Astrocyte (in vitro differentiated cells and primary cell): ENCODE data around the gene CADM1. TPM values are rescaled to one million over a fixed set of nuclear protein-coding genes. Genes with fewer than 3 reads are reported as not detected.

ENCODE experiments used
- DNase-seq: peaks from one replicate; pipeline ENCODE4 v3.0.0-alpha.2; 2010; ENCODE audit warnings: low read depth
- FAIRE-seq: peaks from 2 replicates; lab custom pipeline; 2011; peaks lifted over from hg19 to GRCh38; lab: Jason Lieb, UNC
- H2AFZ ChIP-seq: 2 replicates; pipeline ENCODE4 v1.6.0; 2012; ENCODE audit warnings: low read depth, low read length, inconsistent platforms
- H3K27ac ChIP-seq: 2 replicates; pipeline ENCODE4 v1.5.1; 2011; ENCODE audit warnings: low read depth, low read length, inconsistent platforms
- H3K27me3 ChIP-seq: 2 replicates; pipeline ENCODE4 v1.6.0; 2011; ENCODE audit warnings: low read length, inconsistent platforms; ENCODE audit not compliant: insufficient read depth
- H3K36me3 ChIP-seq: 2 replicates; pipeline ENCODE4 v1.5.1; 2011; ENCODE audit warnings: low read length, inconsistent platforms; ENCODE audit not compliant: insufficient read depth
- H3K4me1 ChIP-seq: 2 replicates; pipeline ENCODE4 v1.5.1; 2011; ENCODE audit warnings: low read length, inconsistent platforms; ENCODE audit not compliant: insufficient read depth
- H3K4me2 ChIP-seq: 2 replicates; pipeline ENCODE4 v1.6.0; 2012; ENCODE audit warnings: low read length, inconsistent platforms
- H3K4me3 ChIP-seq: 2 replicates; pipeline ENCODE4 v1.5.1; 2011; ENCODE audit warnings: low read depth, mild to moderate bottlenecking, low read length, inconsistent platforms; ENCODE audit not compliant: insufficient read depth
- H3K79me2 ChIP-seq: 2 replicates; pipeline ENCODE4 v1.6.0; 2012; ENCODE audit warnings: mild to moderate bottlenecking, low read length, inconsistent platforms; ENCODE audit not compliant: insufficient read depth
- H3K9ac ChIP-seq: 2 replicates; pipeline ENCODE4 v1.6.0; 2012; ENCODE audit warnings: mild to moderate bottlenecking, low read length, inconsistent platforms
- H3K9me3 ChIP-seq: 2 replicates; pipeline ENCODE4 v1.5.1; 2012; ENCODE audit warnings: low read depth, mild to moderate bottlenecking, low read length, inconsistent platforms; ENCODE audit not compliant: insufficient read depth
- H4K20me1 ChIP-seq: 2 replicates; pipeline ENCODE4 v1.6.0; 2012; ENCODE audit warnings: low read length, inconsistent platforms; ENCODE audit not compliant: insufficient read depth
- H3K27ac Mint-ChIP-seq: one replicate; pipeline ENCODE4 v1.8.0; 2021; ENCODE audit warnings: mild to moderate bottlenecking, mixed read lengths; ENCODE audit not compliant: unreplicated experiment
- H3K27me3 Mint-ChIP-seq: one replicate; pipeline ENCODE4 v1.8.0; 2021; ENCODE audit warnings: low read depth, mixed read lengths; ENCODE audit not compliant: unreplicated experiment
- H3K36me3 Mint-ChIP-seq: one replicate; pipeline ENCODE4 v1.8.0; 2021; ENCODE audit warnings: low read depth, mixed read lengths; ENCODE audit not compliant: unreplicated experiment
- H3K4me1 Mint-ChIP-seq: one replicate; pipeline ENCODE4 v1.8.0; 2021; ENCODE audit warnings: low read depth, mixed read lengths; ENCODE audit not compliant: unreplicated experiment
- H3K4me3 Mint-ChIP-seq: one replicate; pipeline ENCODE4 v1.8.0; 2021; ENCODE audit warnings: mild to moderate bottlenecking, moderate library complexity, mixed read lengths; ENCODE audit not compliant: unreplicated experiment
- H3K9me3 Mint-ChIP-seq: one replicate; pipeline ENCODE4 v1.8.0; 2021; ENCODE audit warnings: mild to moderate bottlenecking, mixed read lengths; ENCODE audit not compliant: unreplicated experiment
- CTCF ChIP-seq: IDR thresholded peaks from 2 replicates; pipeline ENCODE4 v1.5.1; 2011; ENCODE audit warnings: low read depth, mild to moderate bottlenecking, inconsistent platforms, low read length, moderate library complexity; ENCODE audit not compliant: insufficient read depth
- EZH2 ChIP-seq: IDR thresholded peaks from 2 replicates; pipeline ENCODE4 v1.6.1; 2012; ENCODE audit warnings: mild to moderate bottlenecking, low read length, inconsistent platforms; ENCODE audit not compliant: insufficient read depth
- total RNA-seq: library from RNA; stranded (reverse); gene quantifications from 2 replicates; pipeline ENCODE4 v1.2.1, GENCODE V29; 2021

CADM1 gene
- total RNA-seq, 1 donor from 2014 or later: 414 TPM

DNA sequence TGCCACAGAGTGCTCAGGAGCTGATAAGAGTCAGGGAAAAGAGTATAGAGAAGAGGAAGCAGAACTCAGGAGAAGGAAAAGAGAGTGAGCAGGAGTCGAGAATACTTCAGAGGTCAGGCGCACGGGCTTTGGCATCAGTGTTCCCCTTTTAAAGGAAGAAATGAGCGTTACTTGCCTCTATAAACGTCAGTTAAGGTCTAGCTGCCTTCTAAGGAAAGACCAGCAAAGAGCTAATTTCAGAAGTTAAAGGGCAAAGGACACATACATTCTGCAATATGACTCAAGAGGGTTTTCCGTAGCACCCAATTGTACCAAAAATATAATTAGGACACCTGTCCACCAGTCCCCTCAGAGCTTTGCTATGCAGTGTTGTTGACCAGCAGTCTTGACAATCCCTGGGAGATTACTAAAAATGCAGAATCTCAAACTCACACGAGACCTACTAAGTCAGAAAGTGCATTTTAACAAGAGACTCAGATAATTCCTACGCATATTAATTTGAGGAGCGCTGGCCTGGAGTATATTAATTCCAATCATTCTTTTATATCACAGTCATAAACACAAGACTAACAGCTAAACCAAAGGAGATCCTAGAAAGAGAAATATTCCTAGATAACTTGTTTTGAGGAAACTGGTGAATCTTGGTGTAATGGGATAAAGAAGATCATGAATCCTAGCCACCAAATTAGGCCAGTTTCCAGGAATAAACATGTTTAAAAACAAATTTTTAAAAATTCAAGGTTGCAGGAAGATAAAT lies 249.0 kb downstream of the CADM1 start:
- Histone ChIP-seq H3K27me3 (no peaks in the 10 kb centered on the region), H3K27ac (no peak overlapping the region), H2AFZ (no peak overlapping the region), H4K20me1 (peaks cover 11% of the 10 kb centered on the region), H3K4me2 (no peak overlapping the region), H3K9me3 (no peaks in the 10 kb centered on the region), H3K4me1 (no peaks in the 10 kb centered on the region), H3K9ac (no peak overlapping the region), H3K4me3 (no peak overlapping the region), H3K79me2 (no peaks in the 10 kb centered on the region), H3K36me3 (no peaks in the 10 kb centered on the region)
- Mint-ChIP-seq H3K27me3 (no peaks in the 10 kb centered on the region), H3K4me1 (peaks cover 21% of the 10 kb centered on the region), H3K27ac (no peak overlapping the region), H3K4me3 (no peak overlapping the region), H3K36me3 (peaks cover 4% of the 10 kb centered on the region), H3K9me3 (no peaks in the 10 kb centered on the region)
- FAIRE-seq: no peak
- TF ChIP-seq CTCF (no peak), EZH2 (no peak)
- no peak for DNase-seq

DNA sequence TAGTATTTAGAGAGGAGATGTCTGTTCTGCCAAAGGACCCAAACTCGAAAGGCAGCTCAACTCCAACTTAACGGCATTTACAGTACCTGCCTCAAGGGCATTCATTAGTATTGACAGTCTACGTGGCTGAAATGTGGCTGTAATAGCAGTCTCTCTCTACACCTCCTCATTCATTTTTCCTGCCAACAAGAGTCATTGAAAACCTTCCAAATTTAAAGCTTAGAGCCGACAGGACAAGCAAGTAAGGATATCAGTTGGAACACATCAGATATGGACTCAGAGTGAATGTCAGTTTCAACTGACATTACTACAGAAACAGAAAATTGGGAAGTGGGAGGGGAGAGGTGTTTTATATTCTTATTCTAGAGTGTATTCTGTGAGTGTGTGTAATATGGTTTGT lies 253.1 kb downstream of the CADM1 start:
- H3K36me3 Mint-ChIP-seq: no peaks in the 10 kb centered on the region

More for the DNA sequence above, 253.1 kb downstream of the CADM1 start:
- Mint-ChIP-seq H3K27ac (no peak overlapping the region), H3K27me3 (no peaks in the 10 kb centered on the region), H3K9me3 (no peaks in the 10 kb centered on the region), H3K4me3 (no peak overlapping the region), H3K4me1 (peaks cover 32% of the 10 kb centered on the region)
- Histone ChIP-seq H3K79me2 (no peaks in the 10 kb centered on the region), H2AFZ (no peak overlapping the region), H3K4me3 (no peak overlapping the region), H3K27me3 (no peaks in the 10 kb centered on the region), H3K36me3 (no peaks in the 10 kb centered on the region), H3K9ac (no peak overlapping the region), H3K9me3 (no peaks in the 10 kb centered on the region), H3K4me1 (peaks cover 4% of the 10 kb centered on the region), H3K27ac (no peak overlapping the region), H3K4me2 (no peak overlapping the region), H4K20me1 (peaks cover 9% of the 10 kb centered on the region)
- no peak for FAIRE-seq
- DNase-seq: no peak
- no peak for TF ChIP-seq CTCF
- TF ChIP-seq EZH2: no peak
